ENCODE measurements around the gene SORBS2. TPM values are rescaled to one million over a fixed set of nuclear protein-coding genes. Genes with fewer than 3 reads are reported as not detected.

SORBS2 gene
- total RNA-seq, 1 donor: 1.7 TPM

DNA sequence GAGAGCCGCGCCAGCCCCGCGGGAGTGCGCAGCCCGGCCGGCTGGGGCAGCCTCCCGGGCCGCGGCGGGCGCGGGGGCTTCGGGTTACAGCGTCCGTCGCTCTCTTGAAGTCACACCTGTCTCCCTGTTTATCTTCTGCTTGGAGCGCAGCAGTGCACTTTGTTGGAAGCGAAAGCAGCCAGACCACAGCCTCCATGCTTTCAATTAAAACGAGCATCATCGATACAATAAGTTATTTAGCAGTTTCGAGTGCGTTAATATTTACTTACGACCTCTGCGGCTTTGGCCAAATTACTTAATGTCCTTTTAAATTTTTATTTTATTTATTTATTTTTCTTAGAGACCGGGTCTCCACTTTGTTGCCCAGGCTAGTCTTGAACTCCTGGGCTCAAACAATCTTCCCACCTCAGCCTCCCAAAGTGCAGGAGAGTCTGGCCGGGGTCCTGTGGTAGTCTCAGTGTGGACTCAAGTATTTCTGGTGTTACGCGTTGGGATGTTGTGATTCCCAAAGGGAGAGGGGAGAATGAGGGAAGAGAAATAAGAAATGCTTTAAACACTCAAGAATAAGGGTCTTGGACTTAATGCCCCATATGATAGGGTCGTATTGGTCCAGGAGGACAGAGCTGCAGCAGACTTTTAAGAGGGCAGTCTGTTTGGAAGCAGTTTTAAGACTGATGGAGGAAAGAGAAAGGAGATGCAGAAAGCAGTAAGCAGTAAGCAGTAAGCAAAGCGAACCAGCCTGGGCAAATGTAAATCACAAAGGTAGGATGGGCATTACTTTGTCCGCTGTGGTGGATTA, 276.2 kb downstream of the SORBS2 start:
- TF ChIP-seq, protein P1, sequence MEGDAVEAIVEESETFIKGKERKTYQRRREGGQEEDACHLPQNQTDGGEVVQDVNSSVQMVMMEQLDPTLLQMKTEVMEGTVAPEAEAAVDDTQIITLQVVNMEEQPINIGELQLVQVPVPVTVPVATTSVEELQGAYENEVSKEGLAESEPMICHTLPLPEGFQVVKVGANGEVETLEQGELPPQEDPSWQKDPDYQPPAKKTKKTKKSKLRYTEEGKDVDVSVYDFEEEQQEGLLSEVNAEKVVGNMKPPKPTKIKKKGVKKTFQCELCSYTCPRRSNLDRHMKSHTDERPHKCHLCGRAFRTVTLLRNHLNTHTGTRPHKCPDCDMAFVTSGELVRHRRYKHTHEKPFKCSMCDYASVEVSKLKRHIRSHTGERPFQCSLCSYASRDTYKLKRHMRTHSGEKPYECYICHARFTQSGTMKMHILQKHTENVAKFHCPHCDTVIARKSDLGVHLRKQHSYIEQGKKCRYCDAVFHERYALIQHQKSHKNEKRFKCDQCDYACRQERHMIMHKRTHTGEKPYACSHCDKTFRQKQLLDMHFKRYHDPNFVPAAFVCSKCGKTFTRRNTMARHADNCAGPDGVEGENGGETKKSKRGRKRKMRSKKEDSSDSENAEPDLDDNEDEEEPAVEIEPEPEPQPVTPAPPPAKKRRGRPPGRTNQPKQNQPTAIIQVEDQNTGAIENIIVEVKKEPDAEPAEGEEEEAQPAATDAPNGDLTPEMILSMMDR (IDR thresholded peaks at IDR 0.05; ENCODE audit: insufficient read depth, low read depth, low read length): no peak
- H3K4me3 ChIP-seq (ENCODE audit: low read depth, low read length): peak overlapping the region; percentile 77
- DNase-seq (ENCODE audit: low read depth): no peak

Small RNA genes lying within 50 kb of the gene (small RNA-seq; reads per million reads assigned to genes)
- gene RF00019: not detected

All from fibroblast of villous mesenchyme (primary cell).